NOMO-1 treated with DMSO at 0.1 percent for 48 hours (cell line): ENCODE results near the gene AOPEP.
A peak's percentile ranks its signal among the peaks of the same experiment; 100 is the strongest.
"Not testable (repeated sequence)": the region's sequence is repeated elsewhere in the genome, so short reads cannot be mapped to it uniquely, and the experiment has no call there.

ENCODE experiments used
- DNase-seq: peaks from one replicate; lab custom pipeline; 2025; ENCODE audit not compliant: unreplicated experiment; lab: John Stamatoyannopoulos, UW

AOPEP gene

DNA sequence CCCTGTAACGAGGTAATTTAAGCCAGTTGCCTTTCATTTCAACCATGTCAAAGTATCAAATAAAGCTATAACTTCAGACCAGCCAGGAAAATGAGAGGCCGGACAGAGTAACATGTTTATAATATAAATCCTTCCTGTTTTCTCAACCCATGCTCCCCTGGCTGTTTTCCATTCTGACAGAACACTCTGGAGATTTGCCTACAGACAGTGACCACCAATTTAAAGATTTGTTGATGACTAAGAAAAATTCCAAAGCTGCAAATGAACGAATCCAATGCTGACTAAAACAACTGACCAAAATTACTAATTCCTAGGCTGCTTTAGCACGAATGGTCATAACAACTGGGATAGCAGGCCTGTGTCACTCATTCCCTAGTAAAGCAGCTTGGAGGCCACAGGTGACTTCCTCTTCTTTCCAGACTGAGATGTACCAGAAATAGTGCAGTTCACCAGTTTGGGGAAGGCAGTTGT is 141.4 kb downstream of the AOPEP start:
- DNase-seq, result no peak

- no peak for DNase-seq
Measured at GRCh38 chr9:94868464-94868863, 142.0 kb downstream of the AOPEP start.

- no peak for DNase-seq
Measured at GRCh38 chr9:94869415-94869843, 142.9 kb downstream of the AOPEP start.

DNA sequence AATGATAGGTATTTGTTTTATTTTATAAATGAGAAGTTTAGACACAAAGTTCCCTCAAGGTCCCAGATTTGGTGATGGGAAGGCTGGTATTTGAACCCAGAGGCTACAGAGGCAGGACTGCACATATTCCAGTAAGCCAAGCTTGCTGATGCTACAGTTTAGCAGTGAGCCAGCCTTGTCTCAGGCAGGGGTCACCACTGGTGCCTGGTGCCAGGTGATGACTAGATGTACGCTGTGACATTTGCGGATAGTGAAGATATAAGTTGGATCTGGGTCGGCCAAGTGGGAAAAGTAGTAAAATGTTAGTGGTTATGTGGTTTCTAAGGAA is 143.9 kb downstream of the AOPEP start:
- DNase-seq, result no peak

- no peak for DNase-seq
Measured at GRCh38 chr9:94870793-94871558, 144.5 kb downstream of the AOPEP start.

- DNase-seq, result no peak
Measured at GRCh38 chr9:94872083-94872833, 145.8 kb downstream of the AOPEP start.

GRCh38 chr9:94872891-94873511 is 146.5 kb downstream of the AOPEP start:
- no peak for DNase-seq

DNA sequence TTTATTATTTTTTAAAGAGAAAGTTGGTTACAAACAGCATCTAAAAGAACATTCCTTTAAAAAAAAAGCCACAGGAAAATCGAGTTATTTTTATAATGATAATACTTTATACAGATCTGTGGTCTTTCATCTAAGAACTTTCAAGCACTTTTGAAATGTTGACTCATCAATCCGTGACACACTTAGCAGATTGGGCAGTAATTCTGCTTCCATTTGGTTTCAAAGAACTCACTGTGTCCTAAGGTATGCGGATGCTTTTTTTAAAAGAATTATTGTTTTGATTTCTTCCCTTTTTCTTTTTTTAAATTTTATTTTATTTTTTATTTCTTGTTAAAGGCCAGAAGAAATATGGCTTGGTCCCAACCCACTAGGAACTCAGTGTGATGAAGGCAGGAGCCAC is 147.8 kb downstream of the AOPEP start:
- no peak for DNase-seq

DNA sequence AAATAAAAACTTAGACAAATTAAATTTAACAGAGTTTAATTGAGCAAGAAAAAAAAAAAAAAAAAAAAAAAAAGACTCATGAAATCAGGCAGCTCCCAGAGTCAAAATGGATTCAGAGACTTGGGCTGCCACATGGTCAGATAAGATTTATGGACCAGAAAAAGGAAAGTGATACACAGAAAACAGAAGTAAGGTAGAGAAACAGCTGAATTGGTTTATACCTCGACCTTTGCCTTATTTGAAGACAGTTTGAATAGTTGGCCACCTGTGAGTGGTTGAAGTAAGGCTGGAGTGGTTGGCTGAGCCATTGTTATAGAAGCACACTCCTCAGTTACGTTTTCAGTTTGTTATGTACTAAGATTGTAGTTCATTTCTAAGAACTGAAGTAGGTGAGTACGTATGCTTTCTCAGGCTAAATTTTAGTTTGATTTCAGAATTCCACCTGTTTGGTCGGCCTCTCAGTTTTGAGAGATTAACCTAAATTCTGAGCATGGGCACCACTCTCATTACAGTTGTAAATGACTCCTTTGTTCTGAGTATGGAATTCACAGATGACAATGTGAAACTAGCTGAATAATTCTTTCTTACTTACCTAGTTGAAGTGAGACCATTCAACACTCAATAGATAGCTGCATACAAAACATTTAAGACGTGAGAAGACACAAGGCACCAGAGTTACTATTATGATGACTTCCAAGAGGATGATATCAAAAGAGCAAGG is 149.0 kb downstream of the AOPEP start:
- DNase-seq, result peak; percentile 50

DNA sequence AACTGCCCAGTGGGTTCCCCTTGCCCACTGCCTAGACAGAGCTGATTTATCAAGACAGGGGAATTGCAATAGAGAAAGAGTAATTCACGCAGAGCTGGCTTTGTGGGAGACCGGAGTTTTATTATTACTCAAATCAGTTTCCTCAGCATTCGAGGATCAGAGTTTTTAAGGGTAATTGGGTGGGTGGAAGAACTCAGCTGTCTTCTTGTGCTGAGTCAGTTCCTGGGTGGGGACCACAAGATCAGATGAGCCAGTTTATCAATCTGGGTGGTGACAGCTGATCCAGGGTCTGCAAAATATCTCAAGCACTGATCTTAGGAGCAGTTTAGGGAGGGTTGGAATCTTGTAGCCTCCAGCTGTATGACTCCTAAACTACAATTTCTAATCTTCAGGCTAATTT is 152.3 kb downstream of the AOPEP start:
- DNase-seq, result not testable (repeated sequence)

GRCh38 chr9:94879230-94879629 is 152.7 kb downstream of the AOPEP start:
- DNase-seq, result no peak

GRCh38 chr9:94881023-94881422 is 154.5 kb downstream of the AOPEP start:
- DNase-seq, result no peak

GRCh38 chr9:94881454-94881853 is 155.0 kb downstream of the AOPEP start:
- no peak for DNase-seq

- peak; percentile 71 for DNase-seq
Measured at GRCh38 chr9:94881940-94882339, 155.4 kb downstream of the AOPEP start.

DNA sequence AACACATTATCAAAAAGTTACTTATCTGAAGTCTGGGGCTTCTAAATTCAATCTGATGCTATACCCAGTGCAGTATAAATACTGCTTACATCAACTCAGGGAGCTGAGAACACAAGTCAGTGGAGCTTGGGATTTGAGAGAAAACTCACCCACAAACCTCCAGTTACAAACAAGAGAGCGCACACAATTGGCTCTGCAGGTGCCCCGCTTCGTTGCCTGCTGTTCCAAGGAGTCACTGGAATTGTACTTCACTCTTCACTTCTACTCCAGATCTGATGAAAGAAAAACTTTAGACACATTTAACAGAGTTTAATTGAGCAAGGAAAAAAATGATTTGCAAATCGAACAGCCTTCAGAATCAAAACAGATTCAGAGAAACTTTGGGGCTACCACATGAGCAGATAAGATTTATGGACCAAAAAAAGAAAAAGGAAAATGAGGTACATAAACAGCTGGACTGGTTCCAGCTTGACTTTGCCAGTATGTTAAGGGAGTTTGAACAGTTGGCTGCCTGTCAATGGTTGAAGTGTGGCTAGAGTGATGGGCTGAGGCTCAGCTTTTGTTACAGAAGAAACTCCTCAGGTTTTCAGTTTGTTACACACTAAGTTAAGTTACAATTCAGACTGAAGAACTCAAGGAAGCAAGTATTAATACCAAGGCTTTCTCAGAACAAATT is 156.6 kb downstream of the AOPEP start:
- no peak for DNase-seq

- DNase-seq, result no peak
Measured at GRCh38 chr9:94885854-94886447, 159.5 kb downstream of the AOPEP start.

- no peak for DNase-seq
Measured at GRCh38 chr9:94887721-94888120, 161.2 kb downstream of the AOPEP start.

- DNase-seq, result no peak
Measured at GRCh38 chr9:94888775-94889174, 162.3 kb downstream of the AOPEP start.

DNA sequence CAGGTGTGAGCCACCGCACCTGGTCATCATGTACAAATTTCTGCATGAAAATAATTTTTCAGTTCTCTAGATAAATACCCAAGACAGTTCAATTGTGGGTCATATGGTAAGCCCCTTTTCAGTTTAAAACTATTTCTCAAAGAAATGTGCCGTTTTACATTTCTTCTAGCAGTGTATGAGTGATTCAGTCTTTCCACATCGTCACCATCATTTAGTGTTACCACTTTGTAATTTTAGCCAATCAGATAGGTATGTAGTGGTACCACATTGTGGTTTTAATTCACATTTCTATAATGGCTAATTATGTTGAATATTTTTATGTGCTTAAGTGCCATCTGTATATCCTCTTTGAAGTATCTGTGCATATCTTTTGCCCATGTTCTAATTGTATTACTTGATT is 163.1 kb downstream of the AOPEP start:
- no peak for DNase-seq

DNA sequence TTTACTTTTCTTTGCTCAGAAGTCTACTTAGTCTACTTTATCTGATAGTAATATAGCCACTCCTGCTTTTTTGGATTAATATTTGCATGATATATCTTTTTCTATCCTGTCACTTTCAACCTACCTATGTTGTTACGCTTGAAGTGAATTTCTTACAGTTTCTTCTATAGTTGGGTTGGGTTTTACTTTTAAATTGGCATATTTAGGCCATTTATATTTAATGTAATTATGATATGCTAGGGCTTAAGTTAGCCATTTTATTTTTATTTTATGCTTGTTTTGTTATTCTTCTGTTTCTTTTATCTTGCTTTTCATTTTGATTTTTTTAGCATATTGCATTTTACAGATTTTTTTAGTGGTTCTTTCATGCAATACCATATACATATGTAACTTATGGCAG is 164.7 kb downstream of the AOPEP start:
- DNase-seq, result no peak
